Rectal smooth muscle tissue (tissue), 1 donor: ENCODE data around the gene TIGIT.

Source experiments
- H3K27ac ChIP-seq: one replicate; pipeline ENCODE4 v1.7.0; 2013; ENCODE audit warnings: low read depth, low read length, inconsistent platforms
- H3K27me3 ChIP-seq: one replicate; pipeline ENCODE4 v1.7.0; 2013; ENCODE audit warnings: low read length; ENCODE audit not compliant: control insufficient read depth, insufficient read depth
- H3K36me3 ChIP-seq: one replicate; pipeline ENCODE4 v1.7.0; 2013; ENCODE audit warnings: low read length; ENCODE audit not compliant: control insufficient read depth, insufficient read depth
- H3K4me1 ChIP-seq: one replicate; pipeline ENCODE4 v1.7.0; 2013; ENCODE audit warnings: low read length; ENCODE audit not compliant: control insufficient read depth, insufficient read depth
- H3K4me3 ChIP-seq: one replicate; pipeline ENCODE4 v1.7.0; 2013; ENCODE audit warnings: low read length
- H3K9ac ChIP-seq: one replicate; pipeline ENCODE4 v1.7.0; 2013; ENCODE audit warnings: low read length

Gene TIGIT

DNA sequence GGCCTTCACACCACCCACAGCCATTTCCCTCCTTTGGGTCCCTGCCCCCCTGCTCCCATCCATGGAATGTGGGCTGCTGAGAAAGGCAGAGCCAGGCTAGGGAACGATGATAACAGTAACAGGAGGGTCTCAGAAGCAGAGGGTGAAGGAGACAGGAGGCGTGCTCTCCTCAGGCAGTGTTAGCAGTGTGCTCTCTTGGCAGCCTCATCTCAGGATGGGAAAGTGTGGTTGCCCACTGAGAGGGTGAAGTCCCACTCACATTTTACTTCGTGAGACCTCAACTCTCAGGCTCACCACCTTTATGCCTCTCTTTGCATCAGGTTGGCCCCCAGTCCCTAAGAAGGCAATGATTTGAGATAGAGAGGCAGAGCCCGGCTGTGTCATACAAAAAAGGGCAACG, 24.5 kb downstream of the TIGIT start:
- H3K4me3 ChIP-seq, result no peak overlapping the region
- H3K4me1 ChIP-seq, result no peaks in the 10 kb centered on the region
- no peak overlapping the region for H3K27ac ChIP-seq
- H3K9ac ChIP-seq, result no peak overlapping the region
- H3K36me3 ChIP-seq, result no peaks in the 10 kb centered on the region
- H3K27me3 ChIP-seq, result no peaks in the 10 kb centered on the region

DNA sequence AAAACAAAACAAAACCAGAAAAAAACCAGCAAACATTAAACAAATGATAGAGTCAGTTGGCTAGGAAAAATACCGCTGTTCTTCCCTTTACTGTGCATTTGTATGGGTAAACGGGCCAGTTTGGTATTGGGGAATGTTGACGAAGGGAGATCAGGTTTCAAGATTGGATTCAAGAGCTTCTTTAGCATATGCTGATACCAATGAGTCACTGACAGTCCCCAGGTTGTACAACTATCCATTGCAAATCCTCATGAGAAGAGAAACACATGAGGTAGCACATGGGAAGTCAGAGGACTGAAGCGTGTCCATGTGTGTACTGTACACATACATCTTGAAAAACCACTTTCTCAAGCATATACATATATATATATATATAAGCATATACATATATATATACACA, 25.6 kb downstream of the TIGIT start:
- Histone ChIP-seq H3K27ac (no peak overlapping the region), H3K4me3 (no peak overlapping the region), H3K4me1 (no peaks in the 10 kb centered on the region), H3K36me3 (no peaks in the 10 kb centered on the region), H3K27me3 (no peaks in the 10 kb centered on the region), H3K9ac (no peak overlapping the region)

DNA sequence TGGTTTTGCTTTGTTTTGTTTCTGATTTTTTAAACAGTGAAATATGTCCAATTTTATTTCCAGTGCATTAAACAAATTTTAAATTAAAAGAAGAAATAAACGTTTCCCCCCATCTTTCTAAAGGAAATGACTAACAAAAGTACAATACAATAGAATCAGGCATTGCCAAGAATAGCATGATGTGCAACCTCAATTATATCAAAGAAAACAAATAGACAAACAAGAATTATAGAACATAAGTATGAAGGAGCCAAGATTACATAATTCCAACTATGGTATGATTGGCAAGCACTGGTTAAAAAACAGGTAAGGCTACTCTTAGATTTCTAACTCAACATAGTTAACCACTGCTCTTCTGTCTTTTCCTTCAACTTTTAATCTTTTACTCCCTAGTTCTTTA, 26.4 kb downstream of the TIGIT start:
- no peak overlapping the region for H3K27ac ChIP-seq
- H3K27me3 ChIP-seq, result no peaks in the 10 kb centered on the region
- no peaks in the 10 kb centered on the region for H3K4me1 ChIP-seq
- no peak overlapping the region for H3K4me3 ChIP-seq
- no peak overlapping the region for H3K9ac ChIP-seq
- H3K36me3 ChIP-seq, result no peaks in the 10 kb centered on the region

DNA sequence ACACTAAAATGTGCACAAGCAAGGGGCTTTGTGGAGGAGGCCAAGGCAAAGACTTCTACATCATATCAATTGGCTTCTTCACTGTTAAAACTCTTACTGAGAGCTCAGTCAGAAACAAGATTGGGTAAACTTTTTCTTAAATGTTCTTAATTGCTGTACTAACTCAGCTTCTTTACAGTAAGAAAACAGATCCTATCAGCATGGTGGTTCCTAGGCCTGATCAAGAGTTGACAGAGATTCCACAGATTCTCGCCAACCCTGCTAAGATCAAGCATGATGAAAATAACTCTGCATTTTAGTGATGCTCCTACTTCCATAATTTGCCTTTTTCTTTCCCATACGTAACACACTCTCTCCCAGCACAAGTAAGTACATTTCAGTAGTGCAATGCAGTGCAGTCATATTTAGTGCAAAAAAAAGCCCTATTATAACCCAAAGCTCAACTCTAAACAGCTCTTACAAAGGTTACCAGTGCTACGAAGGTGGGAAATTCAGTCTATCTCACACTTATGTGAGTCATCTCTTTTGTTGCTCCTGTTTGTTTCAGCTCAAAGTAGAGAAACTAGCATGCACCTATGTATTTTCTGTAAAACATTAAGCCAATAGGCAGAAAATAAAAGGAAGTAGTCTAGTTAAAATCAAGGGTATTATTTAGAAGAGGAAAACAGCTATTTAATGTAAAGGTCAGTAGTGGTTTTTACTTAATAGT, 29.9 kb downstream of the TIGIT start:
- Histone ChIP-seq H3K27me3 (no peaks in the 10 kb centered on the region), H3K36me3 (no peaks in the 10 kb centered on the region), H3K4me3 (no peak overlapping the region), H3K27ac (no peak overlapping the region), H3K4me1 (no peaks in the 10 kb centered on the region), H3K9ac (no peak overlapping the region)

DNA sequence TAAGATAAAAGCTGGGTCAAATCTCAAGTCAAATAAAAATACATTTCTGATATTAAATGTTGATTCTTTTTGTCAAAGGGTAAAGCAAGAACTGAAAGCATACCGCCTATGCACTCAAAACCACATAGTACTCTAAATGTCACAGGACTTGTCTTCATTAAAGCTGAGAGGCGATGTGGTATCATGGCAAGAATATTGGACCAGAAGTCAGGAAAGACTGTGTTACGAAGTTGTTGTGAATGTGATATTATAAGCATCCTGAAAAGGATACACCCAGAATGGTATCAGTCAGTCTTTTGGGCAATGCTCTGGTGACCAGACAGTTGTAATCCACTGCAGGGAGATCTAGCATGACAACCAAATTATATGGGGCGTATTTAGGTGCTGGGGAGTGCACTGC, 33.8 kb downstream of the TIGIT start:
- Histone ChIP-seq H3K4me3 (no peak overlapping the region), H3K4me1 (no peaks in the 10 kb centered on the region), H3K27ac (no peak overlapping the region), H3K27me3 (no peaks in the 10 kb centered on the region), H3K9ac (no peak overlapping the region), H3K36me3 (no peaks in the 10 kb centered on the region)

DNA sequence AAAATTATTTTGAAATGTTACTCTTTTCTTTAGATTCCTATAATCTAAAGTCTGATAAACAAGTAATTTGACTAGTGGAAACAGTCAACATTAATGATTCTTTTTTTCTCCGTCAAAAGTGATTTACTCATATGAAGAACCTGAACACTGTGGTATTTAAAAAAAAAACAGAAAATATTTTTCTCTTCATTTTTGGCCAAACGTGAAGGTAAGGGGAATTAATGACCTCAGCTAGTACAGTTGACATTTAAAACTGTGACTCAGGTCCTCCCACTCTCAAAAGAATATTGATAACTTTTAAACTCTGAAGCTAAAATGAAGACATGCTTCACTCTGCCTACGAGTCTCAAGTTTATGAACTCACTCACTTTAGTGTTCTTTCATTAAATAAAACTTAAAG, 34.5 kb downstream of the TIGIT start:
- H3K4me3 ChIP-seq, result no peak overlapping the region
- H3K27me3 ChIP-seq, result no peaks in the 10 kb centered on the region
- no peaks in the 10 kb centered on the region for H3K4me1 ChIP-seq
- no peak overlapping the region for H3K27ac ChIP-seq
- H3K9ac ChIP-seq, result no peak overlapping the region
- H3K36me3 ChIP-seq, result no peaks in the 10 kb centered on the region

DNA sequence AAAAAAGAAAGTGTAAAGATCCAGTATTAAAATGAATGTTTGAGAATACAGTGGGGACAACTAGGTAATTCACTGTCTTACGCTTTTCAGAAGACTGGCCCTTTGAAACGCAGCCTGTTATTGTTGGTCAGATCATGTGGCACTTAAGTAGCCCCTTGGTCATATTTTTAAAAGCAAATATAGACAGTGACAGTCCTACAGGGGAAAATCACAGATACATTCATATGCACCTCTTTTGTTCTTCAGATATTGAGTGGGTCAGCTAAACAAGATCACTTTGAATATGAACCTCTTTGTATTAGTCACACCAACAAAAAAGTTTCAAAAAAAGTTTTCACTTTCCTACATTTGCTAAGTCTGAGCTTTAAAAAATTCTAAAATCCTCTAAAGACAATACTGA, 36.0 kb downstream of the TIGIT start:
- no peak overlapping the region for H3K9ac ChIP-seq
- H3K27me3 ChIP-seq, result no peaks in the 10 kb centered on the region
- no peak overlapping the region for H3K4me3 ChIP-seq
- no peaks in the 10 kb centered on the region for H3K36me3 ChIP-seq
- H3K27ac ChIP-seq, result no peak overlapping the region
- no peaks in the 10 kb centered on the region for H3K4me1 ChIP-seq

DNA sequence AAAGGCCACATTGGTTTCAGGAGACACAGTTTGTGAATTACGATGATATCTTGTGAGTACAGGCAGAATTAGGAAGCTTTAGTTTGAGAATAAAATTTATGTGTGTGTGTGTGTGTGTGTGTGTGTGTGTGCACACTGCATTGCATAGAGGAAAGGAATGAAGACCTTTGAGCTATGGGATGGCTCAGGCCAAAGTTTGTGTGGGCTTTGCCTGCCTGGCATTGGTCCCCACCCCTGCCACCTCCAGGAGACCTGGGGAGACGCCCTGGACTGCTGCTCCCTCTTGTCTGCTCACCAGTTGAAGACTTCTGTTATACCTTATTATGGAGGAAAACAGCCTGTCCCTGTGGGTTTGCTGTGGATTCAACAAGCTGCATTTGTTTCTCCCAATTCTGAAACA, 37.2 kb downstream of the TIGIT start:
- no peaks in the 10 kb centered on the region for H3K27me3 ChIP-seq
- H3K4me1 ChIP-seq, result no peaks in the 10 kb centered on the region
- H3K27ac ChIP-seq, result no peak overlapping the region
- no peak overlapping the region for H3K9ac ChIP-seq
- no peaks in the 10 kb centered on the region for H3K36me3 ChIP-seq
- H3K4me3 ChIP-seq, result no peak overlapping the region

DNA sequence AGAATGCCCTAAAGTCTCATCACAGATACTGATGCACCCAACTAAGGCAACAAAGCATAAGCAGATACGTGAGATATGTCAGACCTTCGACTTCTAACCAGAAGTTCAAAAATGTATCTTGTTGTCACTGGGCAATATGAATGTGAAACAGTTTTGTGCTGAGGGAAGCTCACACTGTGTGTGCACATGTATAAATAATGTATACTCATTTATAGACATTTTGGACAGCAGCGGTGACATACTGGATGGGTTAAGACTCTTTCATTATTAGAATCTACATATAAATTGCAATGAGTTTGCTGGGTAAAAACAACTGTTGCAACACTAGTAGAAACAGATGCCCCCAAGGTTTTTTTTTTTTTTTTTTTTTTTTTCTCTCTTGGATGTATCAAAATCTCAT, 37.9 kb downstream of the TIGIT start:
- Histone ChIP-seq H3K27me3 (no peaks in the 10 kb centered on the region), H3K4me1 (no peaks in the 10 kb centered on the region), H3K27ac (no peak overlapping the region), H3K9ac (no peak overlapping the region), H3K36me3 (no peaks in the 10 kb centered on the region), H3K4me3 (no peak overlapping the region)

DNA sequence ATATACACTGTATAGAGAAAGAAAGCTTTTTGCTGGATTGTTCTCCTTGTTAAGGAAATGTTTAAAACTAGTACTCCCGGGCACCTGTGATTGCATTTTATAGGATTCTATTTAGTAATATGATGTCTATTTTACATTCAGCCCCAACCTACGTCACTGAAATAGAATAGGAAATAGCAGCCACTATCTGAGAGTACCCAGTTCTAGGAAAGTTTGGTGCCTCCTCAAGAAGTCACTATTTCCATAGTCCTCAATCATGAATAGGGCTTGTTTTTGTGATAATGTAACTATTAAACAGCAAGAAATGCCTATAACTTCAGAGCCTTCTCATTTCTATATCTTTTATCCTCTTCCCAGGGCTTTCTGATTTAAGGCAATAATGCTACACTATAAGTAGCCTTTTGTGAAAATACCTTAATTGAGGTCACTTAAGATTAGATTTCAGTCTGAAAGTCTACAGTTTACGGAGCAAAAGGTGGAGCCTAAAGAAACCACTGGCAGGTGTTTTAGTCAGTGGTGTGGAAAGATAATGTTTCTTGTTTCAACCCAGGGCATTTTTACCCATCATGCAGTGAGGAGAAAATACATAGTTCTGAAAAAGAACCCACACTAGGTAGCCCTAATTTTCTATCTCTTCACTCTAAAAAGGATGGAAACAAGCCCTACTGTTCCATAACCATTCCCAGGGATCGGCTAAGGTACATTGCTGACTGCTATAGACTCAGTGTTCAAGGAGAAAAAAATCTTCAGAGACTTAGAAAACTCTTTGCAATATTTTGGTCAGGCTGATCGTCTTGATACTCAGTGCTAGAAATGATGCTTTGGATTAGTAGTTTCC, 38.7 kb downstream of the TIGIT start:
- Histone ChIP-seq H3K36me3 (no peaks in the 10 kb centered on the region), H3K27me3 (no peaks in the 10 kb centered on the region), H3K4me3 (no peak overlapping the region), H3K27ac (no peak overlapping the region), H3K9ac (no peak overlapping the region), H3K4me1 (no peaks in the 10 kb centered on the region)

DNA sequence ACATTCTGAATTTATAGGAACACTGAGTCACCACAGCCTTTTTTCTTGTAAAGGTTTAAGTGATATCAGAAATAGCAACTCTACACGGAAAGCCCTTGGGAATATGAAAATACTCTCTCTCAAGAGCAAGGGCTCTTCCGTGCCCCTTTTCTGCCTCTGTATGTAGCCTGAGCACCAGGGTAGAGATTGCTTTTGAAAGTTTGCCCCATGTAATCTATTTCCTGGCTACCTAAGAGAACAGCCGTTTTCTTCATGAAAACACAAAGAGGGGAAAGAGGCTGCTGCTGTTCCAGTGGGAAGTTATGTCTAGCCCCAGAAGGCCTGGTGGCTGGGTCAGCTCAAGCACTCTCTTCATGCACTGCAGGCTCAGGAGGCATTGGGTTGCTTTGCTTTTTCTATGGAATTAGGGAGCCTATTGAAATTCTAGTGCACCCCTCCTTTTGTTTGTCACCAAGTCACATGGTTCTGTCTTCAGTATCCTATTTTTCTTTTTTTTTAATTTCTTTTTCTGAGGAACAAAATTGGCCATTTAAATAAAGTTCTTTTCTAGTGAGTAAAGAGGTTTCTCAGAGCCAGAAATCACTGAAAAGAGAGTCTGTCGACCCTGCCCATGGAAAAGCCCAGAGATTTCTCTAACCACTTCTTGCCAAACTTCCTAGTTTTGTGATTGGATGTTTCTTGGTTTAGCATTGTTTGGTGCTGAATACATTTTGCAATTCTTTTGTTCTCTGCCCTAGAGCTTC, 39.5 kb downstream of the TIGIT start:
- Histone ChIP-seq H3K36me3 (no peaks in the 10 kb centered on the region), H3K9ac (no peak overlapping the region), H3K4me3 (no peak overlapping the region), H3K27me3 (no peaks in the 10 kb centered on the region), H3K27ac (no peak overlapping the region), H3K4me1 (no peaks in the 10 kb centered on the region)

DNA sequence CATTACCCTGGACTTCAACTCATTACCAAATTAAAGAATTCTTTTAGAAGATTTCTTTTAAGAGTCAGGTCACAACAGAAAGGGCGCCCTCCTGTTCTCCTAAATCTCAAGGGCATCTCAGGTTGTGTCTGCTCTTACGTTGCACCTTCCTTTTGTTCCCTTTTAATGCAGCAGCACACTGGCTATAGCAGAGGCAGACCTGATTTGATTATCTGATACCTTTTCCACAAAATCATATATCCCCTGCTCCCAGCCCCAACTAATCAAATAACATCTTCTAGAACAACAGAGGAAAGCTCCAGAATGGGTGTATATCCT, 40.1 kb downstream of the TIGIT start:
- Histone ChIP-seq H3K9ac (no peak overlapping the region), H3K36me3 (no peaks in the 10 kb centered on the region), H3K4me3 (no peak overlapping the region), H3K4me1 (no peaks in the 10 kb centered on the region), H3K27ac (no peak overlapping the region), H3K27me3 (no peaks in the 10 kb centered on the region)
